GM08714 (cell line): ENCODE data around the gene RDX.

Source experiments
- H3K4me3 ChIP-seq: fragments of 200-500 bp; sonication (Bioruptor generic); 2 replicates; pipeline ENCODE4 v1.5.1; 2014; ENCODE audit warnings: mild to moderate bottlenecking, low read length, inconsistent platforms
- ZNF274 ChIP-seq: IDR thresholded peaks from 2 replicates; pipeline ENCODE4 v1.6.1; 2012; ENCODE audit warnings: mild to moderate bottlenecking, low read depth, low read length

RDX gene

GRCh38 chr11:110262072-110262403 lies 34.4 kb downstream of the RDX start:
- H3K4me3 ChIP-seq: no peak overlapping the region
- TF ChIP-seq ZNF274: no peak

GRCh38 chr11:110261195-110262071 lies 35.0 kb downstream of the RDX start:
- no peak overlapping the region for H3K4me3 ChIP-seq
- TF ChIP-seq ZNF274: no peak

- no peak for TF ChIP-seq ZNF274
- no peak overlapping the region for H3K4me3 ChIP-seq
Measured at GRCh38 chr11:110253525-110253924, 42.9 kb downstream of the RDX start.

GRCh38 chr11:110251836-110252235 lies 44.6 kb downstream of the RDX start:
- no peak for TF ChIP-seq ZNF274
- H3K4me3 ChIP-seq: no peak overlapping the region

- TF ChIP-seq ZNF274: no peak
- H3K4me3 ChIP-seq: no peak overlapping the region
Measured at GRCh38 chr11:110250168-110250567, 46.2 kb downstream of the RDX start.

- no peak overlapping the region for H3K4me3 ChIP-seq
- TF ChIP-seq ZNF274: no peak
Measured at GRCh38 chr11:110249766-110250165, 46.6 kb downstream of the RDX start.

- no peak for TF ChIP-seq ZNF274
- H3K4me3 ChIP-seq: no peak overlapping the region
Measured at GRCh38 chr11:110249066-110249465, 47.3 kb downstream of the RDX start.

- no peak for TF ChIP-seq ZNF274
- no peak overlapping the region for H3K4me3 ChIP-seq
Measured at GRCh38 chr11:110243791-110244190, 52.6 kb downstream of the RDX start.

- H3K4me3 ChIP-seq: no peak overlapping the region
- no peak for TF ChIP-seq ZNF274
Measured at GRCh38 chr11:110242746-110243145, 53.7 kb downstream of the RDX start.

GRCh38 chr11:110242188-110242587 lies 54.2 kb downstream of the RDX start:
- TF ChIP-seq ZNF274: no peak
- no peak overlapping the region for H3K4me3 ChIP-seq

GRCh38 chr11:110235966-110236365 lies 60.4 kb downstream of the RDX start:
- H3K4me3 ChIP-seq: no peak overlapping the region
- no peak for TF ChIP-seq ZNF274

- TF ChIP-seq ZNF274: no peak
- no peak overlapping the region for H3K4me3 ChIP-seq
Measured at GRCh38 chr11:110230377-110230776, 66.0 kb downstream of the RDX start.

GRCh38 chr11:110219006-110219785 lies 77.2 kb downstream of the RDX start:
- TF ChIP-seq ZNF274: no peak
- H3K4me3 ChIP-seq: no peak overlapping the region

- TF ChIP-seq ZNF274: no peak
- H3K4me3 ChIP-seq: no peak overlapping the region
Measured at GRCh38 chr11:110217936-110218335, 78.5 kb downstream of the RDX start.
